Breast epithelium (tissue), 3 donors: ENCODE results near the gene TMEM45A.

ENCODE experiments used
- CTCF ChIP-seq, 3 donors: fragments of 450-650 bp; IDR thresholded peaks; one replicate each; pipeline ENCODE4 v1.5.1; 2016 to 2017; ENCODE audit warnings: antibody characterized with exemption in 3 of 3, mild to moderate bottlenecking in 3 of 3, moderate library complexity in 3 of 3
- POLR2A ChIP-seq: fragments of 450-650 bp; IDR thresholded peaks from one replicate; pipeline ENCODE4 v1.6.1; 2016; ENCODE audit warnings: antibody characterized with exemption, mild to moderate bottlenecking, moderate library complexity
- POLR2AphosphoS5 ChIP-seq, 3 donors: sonication (generic); formaldehyde crosslinking; IDR thresholded peaks; one replicate each; pipeline ENCODE4 v1.6.1; 2017; ENCODE audit warnings: antibody characterized with exemption in 3 of 3

DNA sequence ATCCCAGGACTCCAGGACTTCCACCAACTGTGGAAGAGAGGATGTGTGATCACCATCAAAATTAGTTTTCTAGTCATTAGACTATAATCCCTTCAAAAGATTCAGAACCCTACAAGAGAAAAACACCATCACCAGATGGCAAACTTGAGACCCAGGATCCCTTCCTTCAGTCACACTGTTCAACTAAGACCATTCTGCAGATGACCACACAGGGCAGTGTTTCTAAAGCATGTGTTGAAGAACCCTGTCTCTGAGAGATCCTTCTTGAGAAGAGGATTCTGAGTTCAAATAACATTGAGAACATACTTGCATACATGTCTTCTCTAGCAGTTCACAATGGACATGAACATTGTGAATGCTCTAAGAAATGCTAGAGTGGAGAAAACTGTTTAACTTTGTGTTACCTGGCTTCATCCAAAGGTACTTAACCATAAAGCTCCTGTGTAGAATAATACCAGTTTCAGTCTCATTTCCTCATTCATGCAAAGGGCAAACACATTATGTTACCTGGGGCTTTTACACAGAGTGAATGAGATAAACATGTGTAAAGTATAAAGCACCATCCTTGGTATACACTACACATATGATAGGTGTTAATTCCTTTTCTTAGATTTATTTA, 114.6 kb downstream of the TMEM45A start:
- TF ChIP-seq CTCF (IDR thresholded peaks at IDR 0.05) (no peak), POLR2AphosphoS5 (IDR thresholded peaks at IDR 0.05) (no peak), POLR2A (no peak)
